NCI-H82 treated with DMSO at 0.1 percent for 48 hours (cell line): ENCODE measurements around the gene DOK4.
"Not testable (repeated sequence)": the region's sequence is repeated elsewhere in the genome, so short reads cannot be mapped to it uniquely, and the experiment has no call there.

Source experiments
- DNase-seq: peaks from one replicate; lab custom pipeline; 2025; ENCODE audit not compliant: unreplicated experiment; lab: John Stamatoyannopoulos, UW

Gene DOK4

DNA sequence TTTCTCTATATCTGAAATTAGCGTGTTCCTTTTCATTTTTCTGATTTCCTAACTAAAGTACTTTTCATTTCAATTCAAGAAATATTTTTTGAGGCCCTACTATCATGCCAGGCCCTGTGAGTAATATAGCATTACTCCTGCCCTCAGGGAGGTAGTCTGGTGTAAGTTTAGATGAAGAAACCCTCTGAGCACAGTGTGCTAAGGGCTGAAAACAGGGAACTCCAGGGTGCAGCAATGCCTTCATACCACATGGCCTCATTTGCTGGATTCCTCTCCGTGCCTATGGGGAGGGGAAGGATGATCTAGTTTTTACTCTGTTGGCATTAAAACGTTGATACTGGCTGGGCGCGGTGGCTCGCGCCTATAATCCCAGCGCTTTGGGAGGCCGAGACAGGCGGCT, 34.3 kb downstream of the DOK4 start:
- DNase-seq = no peak

DNA sequence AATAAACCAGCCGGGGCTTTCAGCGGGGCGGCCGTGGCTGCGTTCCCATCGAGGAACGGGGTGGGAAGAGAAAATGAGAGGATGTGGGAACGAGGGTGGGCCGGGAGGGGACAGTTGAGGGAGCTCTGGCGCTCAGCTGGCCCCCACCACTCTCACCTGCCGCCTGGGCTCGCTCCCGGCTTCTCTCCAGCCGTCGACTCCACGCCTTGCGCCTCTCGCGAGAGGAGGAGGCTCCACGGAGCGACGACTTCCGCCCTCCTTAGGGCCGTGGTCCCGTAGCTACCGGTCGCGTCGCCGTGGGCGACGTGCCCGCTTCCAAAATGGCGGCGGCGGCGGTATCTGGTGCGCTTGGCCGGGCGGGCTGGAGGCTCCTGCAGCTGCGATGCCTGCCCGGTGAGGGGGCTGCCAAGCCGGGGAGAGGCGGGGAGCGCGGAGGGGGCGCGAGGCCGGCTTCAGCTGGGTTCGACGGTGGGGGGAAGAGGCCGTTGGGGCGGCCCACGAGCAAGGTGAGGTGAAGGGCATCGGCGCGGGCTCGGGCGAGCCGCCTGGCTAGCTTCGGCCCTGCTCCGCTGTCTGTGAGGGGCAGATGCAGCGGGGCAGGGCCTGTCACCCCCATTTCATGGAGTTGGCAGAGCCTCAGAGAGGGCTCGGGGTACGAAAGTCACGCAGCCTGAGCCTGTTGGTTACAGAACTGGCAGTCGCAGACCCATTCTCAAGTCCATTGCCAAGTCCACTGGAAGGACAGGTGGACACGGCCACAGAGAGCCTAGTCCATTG, 38.9 kb downstream of the DOK4 start, which contains the start of the genes CIAPIN1 and COQ9:
CIAPIN1 (minus strand) TSS at position 200 of the 777 bp plus-strand sequence. CDS start 6,457 bp downstream, outside the sequence.
COQ9 (plus strand) TSS at position 294 of the 777 bp plus-strand sequence; CDS start at position 321, 27 bp downstream.
- DNase-seq = peak; percentile 32

DNA sequence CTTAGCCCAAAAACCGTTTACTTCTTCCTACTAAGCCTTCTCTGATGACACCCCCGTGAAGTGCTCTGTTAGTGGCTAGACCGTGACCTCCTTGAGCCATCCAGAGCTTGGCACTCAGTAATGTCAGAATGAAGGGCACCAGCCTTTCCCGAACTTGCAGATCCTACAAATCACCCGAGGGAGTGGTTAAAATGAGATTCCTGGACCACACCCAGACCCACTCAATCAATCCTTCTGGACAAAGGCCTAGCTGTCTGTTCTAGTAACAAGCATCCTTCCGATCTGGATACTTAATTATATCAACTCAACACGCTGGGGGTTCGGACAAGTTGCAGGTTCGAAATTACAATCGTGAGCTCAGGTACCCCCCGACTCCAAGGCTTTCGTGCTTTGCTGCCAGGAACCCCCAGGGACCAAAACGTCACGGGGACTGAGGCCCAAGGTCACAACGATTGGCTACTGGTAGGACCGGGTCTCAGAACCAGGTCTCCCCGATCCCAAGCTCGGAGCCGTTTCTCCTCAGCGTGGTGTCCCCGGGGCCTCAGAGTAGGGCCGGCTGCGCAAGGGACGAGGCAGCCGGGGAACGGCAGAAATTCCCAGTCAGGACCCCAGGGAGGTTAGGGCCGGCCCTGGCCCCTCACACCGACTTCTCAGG, 39.6 kb downstream of the DOK4 start:
- DNase-seq = no peak

DNA sequence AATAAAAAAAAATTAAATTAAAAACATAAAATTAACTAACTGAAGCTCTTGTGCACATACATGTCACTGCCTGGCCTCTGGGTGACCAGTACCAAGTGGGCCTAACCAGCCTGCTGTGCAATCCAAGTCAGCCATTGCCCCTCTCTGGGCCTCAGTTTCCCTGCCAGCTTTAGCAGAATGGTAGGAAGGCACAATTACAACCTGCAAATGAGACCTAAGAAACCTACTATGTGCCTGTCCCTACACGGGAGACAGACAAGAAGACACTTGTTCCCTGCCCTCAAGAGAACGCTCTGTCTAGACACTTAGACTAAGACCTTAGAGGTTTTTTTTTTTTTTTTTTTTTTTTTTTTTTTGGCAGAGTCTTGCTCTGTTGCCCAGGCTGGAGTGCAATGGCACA, 40.8 kb downstream of the DOK4 start:
- DNase-seq = no peak

DNA sequence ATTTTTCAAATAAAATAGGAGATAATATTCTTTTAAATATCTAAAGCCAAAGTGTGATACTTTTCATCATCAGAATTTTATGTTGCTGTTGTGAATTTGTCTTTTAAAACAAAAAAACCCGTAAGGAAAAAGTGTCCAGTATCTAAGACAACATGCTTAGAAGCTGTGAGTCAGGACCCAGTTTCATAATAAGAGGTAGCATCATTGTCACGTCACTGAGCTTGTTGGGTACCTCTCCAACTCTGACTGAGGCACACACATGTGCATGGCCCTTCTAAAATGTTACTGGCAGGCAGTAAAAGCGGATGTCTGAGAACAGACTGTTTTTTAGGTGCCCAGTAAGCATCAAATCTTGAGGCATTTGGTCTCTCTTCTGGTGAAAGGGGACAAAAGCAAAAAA, 41.6 kb downstream of the DOK4 start:
- DNase-seq = no peak

DNA sequence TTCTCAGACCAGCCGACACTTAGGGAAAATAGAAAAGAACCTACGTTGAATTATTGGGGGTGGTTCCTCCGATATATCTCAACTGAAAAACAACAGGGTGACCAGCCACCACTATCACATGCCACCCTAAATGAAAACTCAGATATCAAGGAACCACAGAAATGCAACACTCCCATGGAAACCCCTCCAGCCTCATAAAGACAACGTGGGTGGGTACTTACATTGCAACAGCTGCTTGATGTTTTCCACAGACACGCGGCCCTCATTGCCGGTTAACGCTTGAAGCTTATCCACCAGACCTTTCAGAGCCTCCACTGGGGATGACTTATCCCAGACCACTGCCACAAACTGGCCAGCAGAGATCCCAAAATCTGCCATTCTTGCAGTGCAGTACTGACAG, 45.7 kb downstream of the DOK4 start:
- not testable (repeated sequence) for DNase-seq

DNA sequence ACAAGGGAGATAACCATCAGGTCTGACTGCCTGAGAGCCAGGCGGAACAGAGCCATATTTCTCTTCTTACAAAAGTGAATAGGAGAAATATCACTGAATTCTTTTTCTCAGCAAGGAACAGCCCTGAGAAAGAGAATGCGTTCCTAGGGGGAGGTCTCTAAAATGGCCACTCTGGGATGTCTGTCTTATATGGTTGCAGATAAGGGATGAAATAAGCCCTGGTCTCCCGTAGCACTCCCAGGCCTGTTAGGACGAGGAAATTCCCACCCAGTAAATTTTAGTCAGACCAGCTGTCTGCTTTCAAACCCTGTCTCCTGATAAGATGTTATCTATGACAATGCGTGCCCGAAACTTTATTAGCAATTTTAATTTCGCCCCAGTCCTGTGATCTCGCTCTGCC, 46.3 kb downstream of the DOK4 start:
- not testable (repeated sequence) for DNase-seq

DNA sequence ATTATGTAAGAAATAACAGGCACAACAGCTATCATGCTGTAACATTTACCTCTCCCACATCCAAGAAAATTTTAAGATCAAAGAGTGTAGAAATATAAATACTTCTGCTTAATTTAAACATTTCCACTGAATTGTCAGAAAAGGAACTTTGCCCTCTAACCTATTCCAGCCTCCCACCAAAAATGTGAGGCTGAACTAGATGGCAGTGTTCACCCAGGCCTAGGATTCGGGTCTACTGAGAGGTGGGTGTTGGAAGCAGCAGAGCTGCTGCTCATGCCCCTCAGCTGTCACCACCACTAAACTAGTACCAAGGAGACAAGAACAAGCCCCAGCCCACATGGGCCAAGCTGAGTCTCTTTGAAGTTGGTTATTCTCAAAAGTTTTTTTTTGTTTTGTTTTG, 50.5 kb downstream of the DOK4 start:
- no peak for DNase-seq

DNA sequence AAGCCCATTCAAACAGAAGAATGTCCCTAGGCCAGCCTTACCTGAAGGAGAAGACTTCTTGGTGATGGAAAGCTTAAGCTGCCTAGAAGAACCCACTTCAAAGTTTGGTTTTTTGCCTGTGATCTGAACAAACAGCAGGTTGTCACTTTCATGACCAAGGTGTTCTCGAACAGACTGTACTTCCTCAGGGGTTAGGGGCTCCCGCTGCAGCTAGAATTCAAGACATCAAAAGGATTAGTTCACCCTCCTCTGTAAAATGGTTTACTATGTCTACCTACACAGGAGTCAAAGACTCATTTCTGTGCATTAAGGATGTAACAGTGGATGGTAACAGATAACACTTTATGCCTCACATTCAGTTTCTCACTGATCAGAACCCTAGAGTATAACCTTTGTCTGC, 52.3 kb downstream of the DOK4 start:
- no peak for DNase-seq

DNA sequence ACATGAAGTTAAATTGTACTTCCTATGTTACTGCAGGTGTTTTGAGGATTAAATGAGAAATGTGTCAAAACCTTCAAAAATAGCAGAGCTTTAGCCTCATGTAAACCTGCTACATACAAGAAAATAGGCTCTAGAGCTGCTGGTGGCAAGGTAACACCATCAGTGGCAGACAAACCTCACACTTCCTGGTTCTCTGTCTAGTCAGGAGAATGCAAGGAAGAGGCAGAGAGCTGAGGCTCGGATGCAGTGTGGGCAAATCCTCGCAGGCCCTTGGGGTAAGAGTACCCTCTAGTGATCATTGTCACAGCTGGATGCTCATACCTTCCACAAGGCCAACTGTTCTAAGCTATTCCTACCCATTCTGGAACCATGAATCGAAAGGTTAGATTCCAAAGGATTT, 53.3 kb downstream of the DOK4 start:
- no peak for DNase-seq

DNA sequence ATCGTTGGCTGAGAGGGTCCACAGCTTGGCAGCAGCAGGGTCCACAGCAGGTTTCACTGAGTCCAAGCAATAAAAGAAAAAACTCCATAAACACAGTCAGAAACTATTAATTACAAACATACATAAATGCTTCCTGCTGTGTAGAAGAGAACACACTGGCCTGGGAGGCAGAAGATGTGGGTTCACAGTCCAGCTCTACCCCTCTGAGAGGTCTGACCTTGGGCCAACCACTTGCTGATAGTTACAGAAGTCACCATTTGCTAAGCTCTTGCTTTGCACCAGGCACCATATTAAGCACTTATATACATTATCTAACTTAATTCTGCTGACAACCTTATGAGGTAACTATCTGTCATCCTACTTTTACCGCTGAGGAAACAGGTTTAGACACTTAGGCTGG, 53.8 kb downstream of the DOK4 start:
- no peak for DNase-seq

DNA sequence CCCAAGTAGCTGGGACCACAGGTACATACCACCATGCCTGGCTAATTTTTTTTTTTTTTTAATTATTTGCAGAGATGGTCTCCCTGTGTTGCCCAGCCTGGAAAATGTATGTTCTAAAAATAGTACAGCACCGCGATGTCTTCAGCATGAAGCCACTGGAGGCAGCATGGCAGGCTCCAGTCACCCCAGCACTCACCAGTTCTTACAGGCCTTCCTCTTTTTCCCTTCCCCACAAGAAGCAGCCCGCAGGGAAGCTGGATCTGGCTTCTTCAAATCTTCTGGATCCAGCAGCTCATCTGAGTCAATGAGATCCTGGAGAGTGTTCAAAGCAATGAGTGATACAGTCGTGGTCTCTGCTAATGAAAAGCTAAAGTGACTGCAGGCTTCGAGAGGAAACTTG, 55.3 kb downstream of the DOK4 start:
- no peak for DNase-seq

DNA sequence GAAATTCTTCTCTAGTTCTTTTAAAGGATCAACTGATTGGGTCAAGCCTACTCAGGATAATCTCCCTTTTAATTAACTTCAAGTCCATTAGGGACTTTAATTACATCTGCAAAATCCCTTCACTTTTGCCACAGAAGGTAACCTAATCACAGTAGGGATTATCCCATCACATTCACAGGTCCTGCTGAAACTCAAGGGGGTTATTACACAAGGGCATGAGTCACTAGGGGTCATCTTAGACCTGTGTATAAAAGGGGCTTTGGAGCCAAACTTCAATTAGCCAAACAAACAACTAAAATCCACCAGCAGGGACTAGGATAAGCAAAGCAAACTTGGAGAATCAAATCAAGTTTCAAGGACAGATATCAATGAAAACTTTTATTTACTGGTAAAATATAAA, 58.5 kb downstream of the DOK4 start:
- DNase-seq = peak; percentile 90

DNA sequence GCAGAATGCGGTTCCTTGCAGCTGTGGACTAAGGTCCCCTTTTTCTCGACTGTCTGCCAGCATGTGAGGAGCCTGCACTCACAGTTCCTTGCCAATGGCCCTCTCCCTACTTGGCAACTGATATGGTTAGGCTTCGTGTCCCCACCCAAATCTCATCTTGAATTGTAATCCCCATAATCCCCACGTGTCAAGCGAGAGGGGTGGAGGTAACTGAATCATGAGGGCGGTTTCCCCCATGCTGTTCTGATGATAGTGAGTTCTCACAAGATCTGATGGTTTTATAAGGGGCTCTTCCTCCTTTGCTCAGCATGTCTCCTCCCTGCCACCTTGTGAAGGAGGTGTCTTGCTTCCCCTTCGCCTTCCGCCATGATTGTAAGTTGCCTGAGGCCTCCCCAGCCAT, 59.0 kb downstream of the DOK4 start:
- peak; percentile 41 for DNase-seq

DNA sequence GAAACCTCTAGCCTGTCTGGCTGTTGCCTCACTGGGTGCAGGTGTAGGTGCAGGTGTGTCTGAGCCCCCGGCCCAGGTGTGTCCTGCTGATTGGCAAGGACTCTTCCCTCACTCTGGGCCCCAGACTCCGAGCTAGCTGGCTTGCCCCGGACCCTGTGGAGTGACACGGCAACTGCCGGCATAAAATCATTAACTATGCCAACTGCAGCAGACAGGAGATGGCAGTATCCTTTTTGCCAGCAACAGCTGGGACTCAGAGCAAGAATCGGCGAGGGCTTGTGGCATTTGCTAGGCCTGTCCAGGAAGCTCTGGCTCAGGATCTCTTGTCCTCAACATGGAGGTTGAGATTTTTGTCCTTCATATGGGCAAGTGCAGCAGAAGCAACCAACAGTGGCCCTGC, 59.9 kb downstream of the DOK4 start:
- no peak for DNase-seq

DNA sequence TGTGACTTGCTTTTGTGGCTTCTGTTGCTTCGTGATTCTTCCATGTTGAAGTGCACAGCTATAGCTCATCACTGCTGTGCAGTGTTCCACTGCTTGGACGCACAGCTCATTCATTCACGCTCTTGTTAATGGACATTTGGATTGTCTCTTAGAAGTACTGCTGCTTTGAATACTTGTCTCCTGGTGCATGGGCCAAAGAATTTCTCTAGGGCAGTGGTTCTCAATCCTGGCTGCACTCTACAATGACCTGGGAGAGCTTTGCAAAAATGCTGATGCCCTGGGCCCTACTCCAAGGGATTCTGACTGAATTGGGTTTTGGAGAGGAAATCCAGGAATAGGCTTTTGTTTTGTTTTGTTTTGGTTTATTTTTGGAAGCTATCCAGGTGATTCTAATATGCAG, 61.7 kb downstream of the DOK4 start:
- no peak for DNase-seq

DNA sequence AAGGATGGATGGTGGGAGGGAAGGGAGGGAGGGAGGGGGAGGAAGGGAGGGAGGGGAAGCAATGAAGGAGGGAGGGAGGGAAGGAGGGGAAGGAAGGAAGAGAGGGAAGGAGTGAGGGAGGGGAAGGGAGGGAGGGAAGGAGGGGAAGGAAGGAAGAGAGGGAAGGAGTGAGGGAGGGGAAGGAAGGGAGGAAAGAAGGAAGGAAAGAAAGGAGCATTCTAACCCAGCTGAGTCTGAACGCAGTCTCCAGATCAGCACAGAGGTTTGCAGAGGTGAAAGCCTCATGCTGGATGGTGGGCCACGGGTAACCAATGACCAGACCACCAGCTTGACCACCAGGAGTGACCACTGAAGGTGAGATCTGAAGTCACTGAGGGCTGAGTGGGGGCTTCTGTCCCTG, 63.1 kb downstream of the DOK4 start:
- no peak for DNase-seq

DNA sequence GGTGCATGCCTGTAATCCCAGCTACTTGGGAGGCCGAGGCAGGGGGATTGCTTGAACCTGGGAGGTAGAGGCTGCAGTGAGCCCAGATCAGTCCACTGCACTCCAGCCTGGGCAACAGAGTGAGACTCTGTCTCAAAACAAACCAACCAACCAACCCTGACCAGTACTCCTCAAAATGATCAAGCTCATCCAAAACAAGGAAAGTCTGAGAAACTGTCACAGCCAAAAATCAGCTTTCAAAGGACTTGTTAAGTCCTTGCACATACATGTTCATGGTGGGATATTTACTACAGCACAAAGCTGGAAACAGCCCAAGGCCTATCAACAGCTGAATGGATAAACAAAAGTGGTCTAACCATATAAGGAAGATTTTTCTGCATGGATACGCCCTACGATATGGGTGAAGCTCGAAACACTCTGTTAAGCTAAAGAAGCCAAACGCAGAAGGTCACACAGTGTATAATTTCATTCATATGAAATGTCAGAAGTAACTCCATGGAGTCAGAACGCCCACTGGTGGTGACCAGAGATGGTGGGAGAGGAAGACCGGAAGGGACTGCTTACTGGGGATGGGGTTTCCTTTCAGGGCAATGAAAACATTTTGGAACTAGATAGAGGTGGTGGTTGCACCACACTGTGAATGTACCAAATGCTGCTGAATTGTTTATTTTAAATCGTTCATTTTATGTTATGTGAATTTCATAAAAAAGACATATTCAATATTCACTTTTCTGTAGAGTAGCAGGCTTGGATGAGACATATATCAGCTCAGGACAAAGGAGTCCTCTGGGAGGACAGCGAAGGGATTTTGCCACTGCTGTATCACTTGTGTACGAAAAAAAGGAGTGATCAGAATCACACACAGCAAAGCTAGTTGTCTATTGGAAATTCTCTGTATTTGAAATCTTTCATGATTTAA, 64.0 kb downstream of the DOK4 start:
- peak; percentile 41 for DNase-seq
